GM12892 (cell line): ENCODE results near the gene OPCML.

ENCODE experiments used
- POLR2A ChIP-seq: IDR thresholded peaks from 2 replicates; pipeline ENCODE4 v1.6.1; 2011; ENCODE audit warnings: low read depth, low read length, control low read depth
- POLR2AphosphoS5 ChIP-seq: IDR thresholded peaks from 2 replicates; pipeline ENCODE4 v1.6.1; 2011; ENCODE audit warnings: low read depth, low read length, control low read depth

DNA sequence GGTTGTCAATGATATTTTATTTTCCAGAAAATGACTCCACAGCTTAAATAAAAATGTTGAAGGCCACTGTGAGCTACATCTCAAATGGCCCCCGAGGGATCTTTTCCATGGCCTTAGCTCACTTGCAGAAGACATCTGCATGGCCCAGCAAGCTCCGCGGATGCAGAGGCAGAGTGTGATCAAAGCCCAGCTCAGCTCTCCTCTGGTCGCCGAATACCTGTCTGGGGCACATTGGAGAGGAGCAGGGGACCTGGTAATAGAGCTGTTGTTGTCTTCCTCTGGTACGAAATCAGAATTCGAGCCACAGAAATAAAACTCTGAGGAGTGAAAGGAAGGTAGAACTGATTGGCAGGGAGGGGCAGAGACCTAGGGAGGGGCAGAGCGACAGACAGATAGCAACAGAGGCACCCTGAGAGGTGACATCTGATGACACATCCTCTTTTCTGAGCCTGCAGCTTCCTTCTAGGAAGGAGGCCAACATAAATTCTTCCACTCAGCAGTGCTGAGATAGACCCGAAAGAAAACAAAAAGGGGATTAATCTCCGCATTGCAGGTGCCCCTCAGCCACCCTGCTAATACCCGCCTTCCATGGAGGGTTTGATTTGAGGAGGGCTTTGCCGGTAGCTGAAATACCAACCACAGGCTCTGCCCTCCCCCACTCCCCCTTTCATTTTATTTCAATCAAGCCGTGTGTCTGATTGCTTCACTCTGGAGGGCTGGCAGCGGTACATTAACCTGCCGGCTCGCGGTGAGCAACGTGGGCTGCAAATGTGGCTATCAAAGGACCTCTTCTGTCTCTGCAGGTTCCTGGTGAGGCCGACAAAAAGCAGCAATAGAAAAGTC, 759.4 kb downstream of the OPCML start:
- TF ChIP-seq POLR2AphosphoS5: no peak
- no peak for TF ChIP-seq POLR2A
